CD4-positive, alpha-beta T cell (primary cell): ENCODE data around the gene SEC14L2. TPM values are rescaled to one million over a fixed set of nuclear protein-coding genes. Genes with fewer than 3 reads are reported as not detected.

Source experiments
- ATAC-seq: fragments of 200-7000 bp; cut with Tn5 transposase; one replicate; pipeline ENCODE4 v1.10.0; 2022; ENCODE audit warnings: mild to moderate bottlenecking; ENCODE audit not compliant: poor library complexity
- CTCF ChIA-PET: fragments of 350-600 bp; sonication (Branson Sonifier 250); formaldehyde crosslinking; loops from one replicate; lab custom pipeline; 2021; ENCODE audit warnings: antibody characterized with exemption, inconsistent platforms; lab: Charles Lee
- POLR2A ChIA-PET: fragments of 350-600 bp; sonication (Branson Sonifier 250); formaldehyde crosslinking; loops from one replicate; lab custom pipeline; 2021; ENCODE audit warnings: antibody characterized with exemption, inconsistent platforms; lab: Charles Lee
- DNase-seq, 14 experiments: peaks; one replicate each; pipeline ENCODE4 v3.0.0-alpha.2; 2013 to 2020; ENCODE audit warnings: mixed read lengths in 2 of 14
- H3K27ac ChIP-seq, 2 donors: one replicate each; pipeline versions ENCODE4 v1.5.1 to v1.7.0; 2013; ENCODE audit warnings: low read length in 2 of 2, low read depth in 1 of 2, mild to moderate bottlenecking in 1 of 2
- H3K27me3 ChIP-seq, 2 experiments: 1 replicate in 1 of 2; 2 replicates in 1 of 2; pipeline versions ENCODE4 v1.6.1 to v1.7.0; 2013; ENCODE audit warnings: low read length in 2 of 2, control low read depth in 1 of 2, mild to moderate bottlenecking in 1 of 2, moderate library complexity in 1 of 2; ENCODE audit not compliant: insufficient read depth in 2 of 2, control insufficient read depth in 1 of 2
- H3K36me3 ChIP-seq: one replicate; pipeline ENCODE4 v1.6.1; 2013; ENCODE audit warnings: low read length, control low read depth; ENCODE audit not compliant: insufficient read depth
- H3K4me1 ChIP-seq: one replicate; pipeline ENCODE4 v1.6.1; 2013; ENCODE audit warnings: low read length, control low read depth; ENCODE audit not compliant: insufficient read depth
- H3K4me3 ChIP-seq: one replicate; pipeline ENCODE4 v1.5.1; 2013; ENCODE audit warnings: mild to moderate bottlenecking, low read length, moderate library complexity
- H3K9me3 ChIP-seq, 2 experiments: 1 replicate in 1 of 2; 2 replicates in 1 of 2; pipeline versions ENCODE4 v1.6.1 to v1.7.0; 2013; ENCODE audit warnings: low read length in 2 of 2, mild to moderate bottlenecking in 2 of 2, control low read depth in 1 of 2, moderate library complexity in 1 of 2; ENCODE audit not compliant: control insufficient read depth in 1 of 2, insufficient read depth in 1 of 2
- H3K27ac Mint-ChIP-seq: one replicate; pipeline ENCODE4 v1.8.0; 2020; ENCODE audit warnings: mixed read lengths
- H3K27me3 Mint-ChIP-seq: one replicate; pipeline ENCODE4 v1.8.0; 2021; ENCODE audit warnings: mixed read lengths
- H3K36me3 Mint-ChIP-seq: one replicate; pipeline ENCODE4 v1.8.0; 2021; ENCODE audit warnings: low read depth, mixed read lengths
- H3K4me1 Mint-ChIP-seq: one replicate; pipeline ENCODE4 v1.8.0; 2021; ENCODE audit warnings: low read depth, mixed read lengths
- H3K4me3 Mint-ChIP-seq: one replicate; pipeline ENCODE4 v1.8.0; 2020; ENCODE audit warnings: mild to moderate bottlenecking, mixed read lengths
- H3K9me3 Mint-ChIP-seq: one replicate; pipeline ENCODE4 v1.8.0; 2020; ENCODE audit warnings: mixed read lengths
- intact Hi-C, 2 experiments: fragments of 100-400 bp; cut with DNase I in 1 of 2; cut with micrococcal nuclease in 1 of 2; formaldehyde crosslinking; loops; one replicate each; pipeline versions ENCODE4 v1.15.1 to v1.9.0; 2023 to 2025; cut with DNase I, micrococcal nuclease
- total RNA-seq, 174 experiments: library from RNA in 2 of 174; stranded (reverse) in 2 of 174; gene quantifications; one replicate each; pipeline ENCODE4 v1.2.3 and lab custom pipeline; 2021 to 2026
- TF ChIP-seq, protein P1 (sequence below): fragments of 200-600 bp; IDR thresholded peaks from one replicate; pipeline ENCODE4 v1.8.0; 2022; ENCODE audit warnings: antibody characterized with exemption, mild to moderate bottlenecking

SEC14L2 gene
- total RNA-seq, 2 experiments from 2014 or later = 74.6 to 79.8 TPM

DNA sequence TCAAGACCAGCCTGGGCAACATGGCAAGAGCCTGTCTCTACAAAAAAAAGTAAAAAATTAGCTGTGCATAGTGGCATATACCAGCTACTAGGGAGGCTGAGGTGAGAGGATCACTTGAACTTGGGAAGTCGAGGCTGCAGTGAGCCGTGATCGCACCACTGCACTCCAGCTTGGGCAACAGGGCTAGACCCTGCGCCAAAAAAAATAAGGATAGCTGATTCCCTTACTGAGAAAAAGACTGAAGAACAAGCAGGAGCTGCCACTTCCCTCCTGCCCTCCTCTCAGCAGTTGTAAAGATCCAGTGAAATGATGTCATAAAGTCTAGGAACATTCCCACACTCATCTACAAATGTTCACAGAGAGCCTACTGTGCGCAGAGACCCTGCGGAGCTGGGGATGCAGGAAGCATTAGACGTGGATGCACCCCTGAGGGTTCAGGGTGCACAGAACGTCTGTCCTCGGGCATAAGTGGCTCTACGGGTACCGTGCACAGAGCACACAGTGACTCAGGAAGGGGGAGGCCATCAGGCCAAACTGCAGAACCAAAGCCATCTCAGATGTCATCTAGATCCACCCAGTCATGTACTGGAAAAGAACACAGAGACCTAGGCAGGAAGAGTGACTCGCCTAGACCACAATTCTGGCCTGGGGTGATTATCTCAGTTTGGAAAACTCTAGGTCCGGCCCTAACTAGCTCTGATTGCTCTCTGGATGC, 11.7 kb downstream of the SEC14L2 start:
- no peaks in the 10 kb centered on the region for H3K27me3 ChIP-seq
- H3K36me3 Mint-ChIP-seq = peaks cover 87% of the 10 kb centered on the region
- no peaks in the 10 kb centered on the region for H3K27me3 Mint-ChIP-seq
- H3K4me3 ChIP-seq = no peak overlapping the region
- peaks cover 26% of the 10 kb centered on the region for H3K36me3 ChIP-seq
- peaks cover 26% of the 10 kb centered on the region for H3K4me1 Mint-ChIP-seq
- peaks cover 3% of the 10 kb centered on the region for H3K4me1 ChIP-seq
- DNase-seq = no peak
- intact Hi-C loops = no loop called here
- ChIA-PET CTCF (no interaction called here), POLR2A (interaction anchor here (4.9 kb wide), 1 partner anchor 15 kb away, joined by 18 read pairs; no protein-coding TSS in a partner anchor)
- no peak overlapping the region for H3K4me3 Mint-ChIP-seq
- no peaks in the 10 kb centered on the region for H3K9me3 Mint-ChIP-seq
- H3K9me3 ChIP-seq = no peaks in the 10 kb centered on the region
- TF ChIP-seq, protein P1, sequence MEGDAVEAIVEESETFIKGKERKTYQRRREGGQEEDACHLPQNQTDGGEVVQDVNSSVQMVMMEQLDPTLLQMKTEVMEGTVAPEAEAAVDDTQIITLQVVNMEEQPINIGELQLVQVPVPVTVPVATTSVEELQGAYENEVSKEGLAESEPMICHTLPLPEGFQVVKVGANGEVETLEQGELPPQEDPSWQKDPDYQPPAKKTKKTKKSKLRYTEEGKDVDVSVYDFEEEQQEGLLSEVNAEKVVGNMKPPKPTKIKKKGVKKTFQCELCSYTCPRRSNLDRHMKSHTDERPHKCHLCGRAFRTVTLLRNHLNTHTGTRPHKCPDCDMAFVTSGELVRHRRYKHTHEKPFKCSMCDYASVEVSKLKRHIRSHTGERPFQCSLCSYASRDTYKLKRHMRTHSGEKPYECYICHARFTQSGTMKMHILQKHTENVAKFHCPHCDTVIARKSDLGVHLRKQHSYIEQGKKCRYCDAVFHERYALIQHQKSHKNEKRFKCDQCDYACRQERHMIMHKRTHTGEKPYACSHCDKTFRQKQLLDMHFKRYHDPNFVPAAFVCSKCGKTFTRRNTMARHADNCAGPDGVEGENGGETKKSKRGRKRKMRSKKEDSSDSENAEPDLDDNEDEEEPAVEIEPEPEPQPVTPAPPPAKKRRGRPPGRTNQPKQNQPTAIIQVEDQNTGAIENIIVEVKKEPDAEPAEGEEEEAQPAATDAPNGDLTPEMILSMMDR = no peak
- no peak overlapping the region for H3K27ac Mint-ChIP-seq
- no peak overlapping the region for H3K27ac ChIP-seq
- no peak for ATAC-seq

DNA sequence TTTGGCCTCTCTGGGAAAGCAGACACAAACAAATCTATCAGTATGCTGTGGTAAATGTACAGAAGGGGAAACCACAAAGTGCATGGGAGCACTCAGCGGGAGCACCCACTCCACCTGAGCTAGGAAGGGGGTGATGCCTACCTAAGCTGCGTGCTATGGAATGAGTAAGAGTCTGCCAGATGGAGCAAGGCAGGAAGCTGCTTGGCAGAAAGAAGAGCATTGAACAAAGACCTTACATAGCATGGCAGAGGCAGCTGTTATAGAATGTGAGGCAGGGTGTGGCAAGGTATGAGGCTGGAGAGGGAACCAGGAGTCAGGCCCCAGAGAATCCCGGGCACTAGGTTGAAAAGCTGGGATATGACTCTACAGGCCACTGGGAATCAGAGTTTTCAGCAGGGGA, 15.0 kb downstream of the SEC14L2 start:
- TF ChIP-seq, protein P1 = no peak
- no peak overlapping the region for H3K27ac ChIP-seq
- H3K9me3 ChIP-seq = no peaks in the 10 kb centered on the region
- no peak for DNase-seq
- Mint-ChIP-seq H3K27ac (peak overlapping the region; percentile 81), H3K27me3 (no peaks in the 10 kb centered on the region), H3K4me3 (no peak overlapping the region), H3K4me1 (peaks cover 56% of the 10 kb centered on the region), H3K36me3 (peaks cover 86% of the 10 kb centered on the region), H3K9me3 (no peaks in the 10 kb centered on the region)
- H3K36me3 ChIP-seq = peaks cover 36% of the 10 kb centered on the region
- H3K27me3 ChIP-seq = no peaks in the 10 kb centered on the region
- peak; percentile 22 for ATAC-seq
- intact Hi-C loops = no loop called here
- CTCF ChIA-PET = interaction anchor here (1.3 to 2.0 kb wide), 3 partner anchors 13 to 124 kb away, joined by 3 to 6 read pairs (median 3); partner anchors contain the start of gene RNF215
- POLR2A ChIA-PET = interaction anchor here (5.0 to 5.9 kb wide), 2 partner anchors 12 to 14 kb away, joined by 31 to 104 read pairs; partner anchors contain the start of genes MTFP1 and SEC14L2
- no peak overlapping the region for H3K4me3 ChIP-seq
- peaks cover 21% of the 10 kb centered on the region for H3K4me1 ChIP-seq

DNA sequence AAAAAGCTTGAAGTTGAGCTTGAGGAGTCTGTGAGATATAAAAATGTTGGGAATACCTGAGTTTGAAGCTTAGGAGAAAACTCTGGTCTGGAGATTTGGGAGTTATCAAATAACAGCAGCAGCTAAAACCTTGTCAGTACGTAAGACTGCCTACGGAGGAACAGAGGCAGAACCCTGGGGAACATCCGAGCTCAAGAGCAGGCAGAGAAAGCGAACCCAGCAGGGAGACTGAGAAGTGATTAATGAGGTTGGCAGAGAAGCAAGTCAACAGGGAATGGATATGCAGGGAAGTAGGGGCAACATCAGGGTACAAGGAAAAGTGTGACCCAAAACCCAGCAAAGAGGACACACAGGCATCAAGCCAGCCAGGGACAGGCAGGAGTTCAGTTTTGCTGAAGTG, 16.2 kb downstream of the SEC14L2 start:
- Mint-ChIP-seq H3K27ac (peak overlapping the region; percentile 81), H3K9me3 (no peaks in the 10 kb centered on the region), H3K4me1 (peaks cover 59% of the 10 kb centered on the region), H3K36me3 (peaks cover 91% of the 10 kb centered on the region), H3K4me3 (peak overlapping the region; percentile 49), H3K27me3 (no peaks in the 10 kb centered on the region)
- intact Hi-C loops = no loop called here
- POLR2A ChIA-PET = interaction anchor here (1.2 to 5.9 kb wide), 4 partner anchors 11 to 21 kb away, joined by 3 to 104 read pairs (median 22); partner anchors contain the start of genes MTFP1 and SEC14L2
- CTCF ChIA-PET = interaction anchor here (1.2 to 2.0 kb wide), 3 partner anchors 11 to 125 kb away, joined by 3 to 6 read pairs (median 5); no protein-coding TSS in a partner anchor
- no peak for DNase-seq
- Histone ChIP-seq H3K4me3 (no peak overlapping the region), H3K4me1 (peaks cover 21% of the 10 kb centered on the region), H3K9me3 (no peaks in the 10 kb centered on the region), H3K27me3 (no peaks in the 10 kb centered on the region), H3K36me3 (peaks cover 42% of the 10 kb centered on the region), H3K27ac (no peak overlapping the region)
- ATAC-seq = no peak
- TF ChIP-seq, protein P1 = no peak
